ENCODE measurements around the gene CACNA2D3. TPM values are rescaled to one million over a fixed set of nuclear protein-coding genes. Genes with fewer than 3 reads are reported as not detected.

Gene CACNA2D3
- polyA plus RNA-seq, 3 donors, result 8.3 to 21.5 (median 10.4) TPM

DNA sequence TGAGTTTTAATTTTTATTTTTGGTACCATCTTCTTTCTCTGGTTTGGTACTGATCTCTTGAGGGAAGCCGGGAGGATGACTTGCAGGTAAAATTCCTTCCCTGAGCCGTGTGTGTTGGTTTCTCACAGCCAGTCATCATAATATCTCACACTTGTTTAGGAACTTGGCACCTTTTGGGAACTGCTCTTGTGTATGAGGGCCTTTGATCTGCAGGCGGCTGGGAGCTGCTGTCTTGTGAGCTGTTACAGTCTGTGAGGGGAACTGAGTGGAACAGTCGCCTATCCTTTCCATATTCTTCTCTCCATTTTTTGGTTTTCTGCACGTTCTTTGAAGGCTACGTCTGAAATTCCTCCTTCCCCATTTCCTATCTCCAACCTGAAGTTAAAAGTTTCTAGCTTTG, 75.2 kb downstream of the CACNA2D3 start:
- intact Hi-C loops (cut with micrococcal nuclease), result no loop called here
- no peak for DNase-seq
- Mint-ChIP-seq H3K36me3 (no peaks in the 10 kb centered on the region), H3K4me1 (no peaks in the 10 kb centered on the region), H3K4me3 (no peak overlapping the region), H3K27me3 (ENCODE audit: low read depth in 3 of 3) (peaks cover 0 to 5% (median 2%) of the 10 kb centered on the region in 3 donors), H3K27ac (no peak overlapping the region), H3K9me3 (no peaks in the 10 kb centered on the region)
- Histone ChIP-seq H3K27me3 (ENCODE audit: control insufficient read depth in 2 of 2, insufficient read depth in 2 of 2, low read length in 2 of 2) (no peaks in the 10 kb centered on the region), H3K36me3 (replicated peaks in 1 of 2; ENCODE audit: control insufficient read depth in 1 of 2, insufficient read depth in 2 of 2, low read length in 2 of 2) (no peaks in the 10 kb centered on the region), H3K4me3 (replicated peaks in 1 of 3; ENCODE audit: low read depth in 2 of 3, low read length in 3 of 3) (no peak overlapping the region), H3K4me1 (ENCODE audit: control insufficient read depth in 1 of 2, insufficient read depth in 2 of 2, low read length in 2 of 2) (no peaks in the 10 kb centered on the region), H4K20me1 (ENCODE audit: insufficient read depth, low read length) (no peaks in the 10 kb centered on the region), H3K27ac (ENCODE audit: low read depth in 1 of 2, low read length in 2 of 2) (no peak overlapping the region), H3K4me2 (replicated peaks; ENCODE audit: extremely low read depth, low read length, poor library complexity, severe bottlenecking) (no peak overlapping the region), H3K79me2 (ENCODE audit: insufficient read depth, low read length) (no peaks in the 10 kb centered on the region), H3K9me3 (replicated peaks in 1 of 2; ENCODE audit: control insufficient read depth in 1 of 2, insufficient read depth in 1 of 2, low read length in 2 of 2) (no peaks in the 10 kb centered on the region), H2AFZ (ENCODE audit: insufficient read depth, low read depth, low read length, poor library complexity, severe bottlenecking) (no peak overlapping the region), H3K9ac (ENCODE audit: insufficient read depth, low read length, poor library complexity, severe bottlenecking) (no peak overlapping the region)
- WGBS (ENCODE audit: insufficient coverage), result no CpG with 5 or more reads among the region's 6 CpGs
- no peak for TF ChIP-seq CTCF (IDR thresholded peaks at IDR 0.05)

- Histone ChIP-seq H3K9ac (ENCODE audit: insufficient read depth, low read length, poor library complexity, severe bottlenecking) (no peak overlapping the region), H4K20me1 (ENCODE audit: insufficient read depth, low read length) (no peaks in the 10 kb centered on the region), H2AFZ (ENCODE audit: insufficient read depth, low read depth, low read length, poor library complexity, severe bottlenecking) (no peak overlapping the region), H3K9me3 (replicated peaks in 1 of 2; ENCODE audit: control insufficient read depth in 1 of 2, insufficient read depth in 1 of 2, low read length in 2 of 2) (no peaks in the 10 kb centered on the region), H3K36me3 (replicated peaks in 1 of 2; ENCODE audit: control insufficient read depth in 1 of 2, insufficient read depth in 2 of 2, low read length in 2 of 2) (no peaks in the 10 kb centered on the region), H3K4me2 (replicated peaks; ENCODE audit: extremely low read depth, low read length, poor library complexity, severe bottlenecking) (no peak overlapping the region), H3K4me3 (replicated peaks in 1 of 3; ENCODE audit: low read depth in 2 of 3, low read length in 3 of 3) (no peak overlapping the region), H3K79me2 (ENCODE audit: insufficient read depth, low read length) (no peaks in the 10 kb centered on the region), H3K27ac (ENCODE audit: low read depth in 1 of 2, low read length in 2 of 2) (no peak overlapping the region), H3K27me3 (ENCODE audit: control insufficient read depth in 2 of 2, insufficient read depth in 2 of 2, low read length in 2 of 2) (no peaks in the 10 kb centered on the region), H3K4me1 (ENCODE audit: control insufficient read depth in 1 of 2, insufficient read depth in 2 of 2, low read length in 2 of 2) (no peaks in the 10 kb centered on the region)
- H3K36me3 Mint-ChIP-seq, result no peaks in the 10 kb centered on the region
- WGBS (ENCODE audit: insufficient coverage), result 86% methylated on average over 5 of the region's 9 CpGs
- peaks cover 0 to 4% (median 2%) of the 10 kb centered on the region in 3 donors for H3K27me3 Mint-ChIP-seq (ENCODE audit: low read depth in 3 of 3)
- TF ChIP-seq CTCF (IDR thresholded peaks at IDR 0.05), result no peak
- H3K9me3 Mint-ChIP-seq, result peaks cover 0 to under 1% (median 0%) of the 10 kb centered on the region in 7 donors
- DNase-seq, result no peak
- no peaks in the 10 kb centered on the region for H3K4me1 Mint-ChIP-seq
- no peak overlapping the region for H3K4me3 Mint-ChIP-seq
- intact Hi-C loops (cut with micrococcal nuclease), result no loop called here
- no peak overlapping the region for H3K27ac Mint-ChIP-seq
Observed at GRCh38 chr3:54198556-54198955, 76.2 kb downstream of the CACNA2D3 start.

All from CD14-positive monocyte (primary cell).